GM19324 (cell line): ENCODE results near the gene RAB40B.
A peak's percentile ranks its signal among the peaks of the same experiment; 100 is the strongest.
"Not testable (repeated sequence)": the region's sequence is repeated elsewhere in the genome, so short reads cannot be mapped to it uniquely, and the experiment has no call there.

Experiments used
- ATAC-seq: cut with Tn5 transposase; IDR thresholded peaks from one replicate; pipeline ENCODE4 v1.9.1; 2021; ENCODE audit warnings: mild to moderate bottlenecking, moderate library complexity; ENCODE audit not compliant: unreplicated experiment, low FRiP score

Gene RAB40B, protein sequence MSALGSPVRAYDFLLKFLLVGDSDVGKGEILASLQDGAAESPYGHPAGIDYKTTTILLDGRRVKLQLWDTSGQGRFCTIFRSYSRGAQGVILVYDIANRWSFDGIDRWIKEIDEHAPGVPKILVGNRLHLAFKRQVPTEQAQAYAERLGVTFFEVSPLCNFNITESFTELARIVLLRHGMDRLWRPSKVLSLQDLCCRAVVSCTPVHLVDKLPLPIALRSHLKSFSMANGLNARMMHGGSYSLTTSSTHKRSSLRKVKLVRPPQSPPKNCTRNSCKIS

DNA sequence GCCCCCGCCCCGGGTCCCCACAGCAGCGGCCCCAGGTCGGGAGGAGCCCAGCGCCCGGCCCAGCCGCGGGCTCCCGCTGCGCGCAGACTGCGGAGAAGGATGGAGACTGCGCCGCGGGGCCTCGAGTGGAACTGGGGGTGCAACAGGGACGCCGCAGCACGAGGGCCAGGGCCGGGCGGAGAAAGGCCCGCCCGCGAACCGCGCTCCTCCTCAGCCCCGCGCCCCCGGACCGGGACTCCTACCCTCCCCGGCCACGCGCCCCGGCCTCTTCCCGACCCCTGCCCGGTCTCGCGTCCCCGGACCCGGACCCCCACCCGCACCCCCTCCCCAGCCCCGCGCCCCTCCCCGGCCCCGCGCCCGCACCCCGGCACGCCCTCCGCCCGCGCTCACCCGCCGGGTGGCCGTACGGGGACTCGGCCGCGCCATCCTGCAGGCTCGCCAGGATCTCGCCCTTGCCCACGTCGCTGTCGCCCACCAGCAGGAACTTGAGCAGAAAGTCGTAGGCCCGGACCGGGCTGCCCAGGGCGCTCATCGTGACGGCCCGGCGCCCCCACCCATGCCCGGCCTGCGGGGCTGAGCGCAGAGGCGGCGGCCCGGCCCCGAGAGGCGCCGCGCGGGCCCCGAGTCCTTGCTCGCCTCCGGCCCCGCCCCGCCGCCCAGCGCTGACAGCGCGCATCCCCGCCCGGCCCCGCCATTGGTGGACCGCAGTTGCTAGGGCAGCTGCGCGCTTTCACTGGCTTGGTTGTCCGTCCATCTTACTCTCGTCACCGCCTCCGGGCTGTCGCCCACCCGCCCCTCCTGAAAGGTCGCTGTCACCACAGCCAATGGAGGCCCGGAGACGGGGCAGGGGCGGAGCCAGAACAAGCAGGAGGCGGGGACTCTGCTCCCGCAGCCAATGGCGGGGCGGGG is at the start of gene RAB40B:
Gene RAB40B (minus strand): TSS at position 634 of the 909 bp plus-strand sequence. CDS start 102 bp downstream, at position 532.
- ATAC-seq, result peak; percentile 96

DNA sequence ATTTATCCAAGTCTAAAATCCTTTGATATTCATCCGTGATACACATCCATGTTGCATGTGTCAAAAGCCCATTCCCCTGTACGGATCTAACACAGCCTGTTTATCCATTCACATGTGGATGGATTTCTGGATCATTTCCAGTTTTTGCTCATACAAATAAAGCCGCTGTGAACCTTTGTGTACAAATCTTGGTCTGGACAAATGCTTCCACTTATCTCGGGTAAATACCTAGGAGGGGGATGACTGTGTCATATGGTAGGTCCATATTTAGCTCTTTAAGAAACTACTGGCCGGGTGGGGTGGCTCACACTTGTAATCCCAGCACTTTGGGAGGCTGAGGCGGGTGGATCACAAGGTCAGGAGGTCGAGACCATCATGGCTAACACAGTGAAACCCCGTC is 47.0 kb upstream of the RAB40B start:
- ATAC-seq, result no peak

DNA sequence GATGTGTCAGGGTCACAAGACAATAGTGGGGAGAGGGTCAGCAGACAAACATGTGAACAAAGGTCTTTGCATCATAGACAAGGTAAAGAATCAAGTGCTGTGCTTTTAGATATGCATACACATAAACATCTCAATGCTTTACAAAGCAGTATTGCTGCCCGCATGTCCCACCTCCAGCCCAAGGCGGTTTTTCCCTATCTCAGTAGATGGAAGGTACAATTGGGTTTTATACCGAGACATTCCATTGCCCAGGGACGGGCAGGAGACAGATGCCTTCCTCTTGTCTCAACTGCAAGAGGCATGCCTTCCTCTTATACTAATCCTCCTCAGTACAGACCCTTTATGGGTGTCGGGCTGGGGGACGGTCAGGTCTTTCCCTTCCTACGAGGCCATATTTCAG is 46.2 kb upstream of the RAB40B start:
- ATAC-seq, result not testable (repeated sequence)

DNA sequence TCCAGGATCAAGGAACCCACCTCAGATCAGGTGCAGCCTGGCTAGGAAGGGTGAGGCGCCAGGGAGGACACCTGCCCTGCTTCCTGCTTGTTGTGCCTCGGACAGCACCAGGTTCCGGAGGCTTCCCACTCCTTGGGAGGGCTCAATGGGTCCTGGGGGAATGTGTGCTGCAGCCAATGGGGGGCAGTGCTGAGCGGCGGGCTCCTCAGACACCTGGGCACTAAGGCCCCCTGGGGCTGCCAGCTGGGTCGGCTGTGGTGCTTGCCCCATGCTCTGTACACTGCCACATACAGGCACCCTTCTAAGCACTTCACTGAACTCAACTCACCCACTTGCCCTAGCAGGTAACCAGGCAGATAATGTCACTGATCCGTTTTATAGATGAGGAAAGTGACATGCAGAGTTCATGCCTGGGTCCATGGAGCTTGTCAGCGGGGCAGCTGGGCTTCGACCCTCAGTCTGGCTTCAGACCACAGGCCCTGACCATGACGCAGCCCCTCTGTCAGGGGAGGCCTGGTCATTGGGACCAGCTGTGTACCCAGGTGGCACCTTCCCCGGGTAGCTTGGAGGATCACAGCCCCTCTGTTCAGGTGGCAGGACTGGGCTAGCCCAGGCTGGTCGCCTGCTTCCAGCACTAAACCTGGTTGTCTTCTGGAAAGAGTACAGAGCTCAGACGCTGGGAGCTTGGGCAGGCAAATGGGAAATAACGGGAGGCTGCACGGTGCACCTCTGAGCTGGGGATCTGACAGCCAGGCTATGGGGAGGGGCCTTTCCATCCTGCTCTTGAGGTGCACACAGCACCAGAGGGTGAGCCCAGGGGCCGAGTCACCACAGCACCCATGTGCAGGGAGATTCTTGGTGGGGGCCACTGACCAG is 45.1 kb upstream of the RAB40B start:
- ATAC-seq, result no peak

DNA sequence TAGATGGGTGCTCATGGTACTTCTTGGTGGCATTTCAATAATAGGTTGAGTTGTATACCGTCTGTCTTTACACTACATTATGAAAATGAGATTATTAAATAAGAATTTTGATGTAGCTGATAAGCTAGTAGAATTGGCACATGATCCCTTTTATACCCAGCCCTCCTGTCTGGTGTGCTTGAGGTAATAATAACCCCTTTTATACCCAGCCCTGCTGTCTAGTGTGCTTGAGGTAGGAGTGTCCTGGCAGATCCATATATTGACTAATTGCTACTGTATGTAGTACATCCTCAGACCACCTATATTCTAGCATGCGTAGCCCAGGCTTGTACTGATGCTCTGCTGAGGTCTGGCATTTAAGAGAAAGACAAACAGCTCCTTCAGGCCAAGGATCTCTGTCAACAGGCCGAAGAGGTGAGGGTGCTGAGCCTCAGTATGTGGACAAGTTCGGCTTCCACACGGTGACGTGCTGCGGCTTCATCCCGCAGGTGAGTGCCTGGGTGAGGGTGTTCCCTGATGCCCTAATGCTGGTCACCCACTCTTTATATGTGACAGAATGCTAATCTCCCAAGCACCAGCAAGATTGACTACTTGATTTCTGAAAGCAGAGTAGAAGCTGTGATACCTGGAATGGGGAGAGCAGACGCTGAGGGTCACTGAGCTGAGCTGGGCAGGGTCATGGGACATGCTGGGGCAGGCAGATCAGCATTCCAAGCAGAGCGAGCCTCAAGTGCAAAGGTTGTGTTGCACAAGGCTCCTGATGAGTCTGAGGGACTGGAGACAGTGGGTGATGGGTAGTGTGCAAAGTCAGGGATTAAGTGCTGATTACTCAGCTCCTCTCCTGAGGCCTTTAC is 42.6 kb upstream of the RAB40B start:
- no peak for ATAC-seq

DNA sequence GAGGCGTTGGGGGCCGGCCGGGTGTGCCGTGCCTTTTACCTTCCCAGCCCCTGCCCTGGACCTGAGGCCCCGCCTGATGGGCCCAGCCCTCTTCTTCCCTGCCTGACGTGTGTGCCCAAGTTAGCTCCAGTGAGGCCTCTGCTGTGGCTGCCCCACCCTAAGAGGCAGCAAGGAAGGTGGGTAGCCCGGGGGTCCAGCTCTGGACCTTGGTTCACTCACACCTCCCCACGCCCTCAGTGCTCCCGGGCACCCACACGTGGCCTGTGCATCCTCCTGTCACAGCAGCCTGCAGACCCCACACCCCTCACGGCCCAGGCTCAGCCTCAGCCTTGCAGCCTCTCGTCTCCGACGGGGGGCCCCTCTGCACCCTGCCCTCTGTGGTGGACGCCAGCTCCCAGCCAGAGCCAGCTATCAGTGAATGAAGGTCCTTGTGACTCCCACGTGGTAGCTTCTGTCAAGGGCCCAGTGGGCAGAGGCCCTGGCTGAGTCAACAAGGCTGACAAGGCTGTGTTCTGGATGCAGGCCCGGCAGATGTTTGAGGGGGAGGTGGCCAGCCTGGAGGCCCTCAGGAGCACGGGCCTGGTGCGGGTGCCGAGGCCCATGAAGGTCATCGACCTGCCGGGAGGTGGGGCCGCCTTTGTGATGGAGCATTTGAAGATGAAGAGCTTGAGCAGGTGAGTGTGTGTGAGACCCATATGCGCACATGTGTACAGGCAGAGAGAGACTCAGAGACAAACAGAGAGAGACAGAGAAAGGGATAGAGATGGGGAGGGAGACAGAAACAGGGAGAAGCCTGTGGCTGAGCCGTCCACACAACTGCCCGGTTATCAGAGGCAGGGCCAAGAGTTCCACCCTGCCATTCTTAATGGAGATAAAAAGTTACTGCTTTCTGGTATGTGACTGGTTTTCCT is 39.7 kb upstream of the RAB40B start:
- no peak for ATAC-seq

DNA sequence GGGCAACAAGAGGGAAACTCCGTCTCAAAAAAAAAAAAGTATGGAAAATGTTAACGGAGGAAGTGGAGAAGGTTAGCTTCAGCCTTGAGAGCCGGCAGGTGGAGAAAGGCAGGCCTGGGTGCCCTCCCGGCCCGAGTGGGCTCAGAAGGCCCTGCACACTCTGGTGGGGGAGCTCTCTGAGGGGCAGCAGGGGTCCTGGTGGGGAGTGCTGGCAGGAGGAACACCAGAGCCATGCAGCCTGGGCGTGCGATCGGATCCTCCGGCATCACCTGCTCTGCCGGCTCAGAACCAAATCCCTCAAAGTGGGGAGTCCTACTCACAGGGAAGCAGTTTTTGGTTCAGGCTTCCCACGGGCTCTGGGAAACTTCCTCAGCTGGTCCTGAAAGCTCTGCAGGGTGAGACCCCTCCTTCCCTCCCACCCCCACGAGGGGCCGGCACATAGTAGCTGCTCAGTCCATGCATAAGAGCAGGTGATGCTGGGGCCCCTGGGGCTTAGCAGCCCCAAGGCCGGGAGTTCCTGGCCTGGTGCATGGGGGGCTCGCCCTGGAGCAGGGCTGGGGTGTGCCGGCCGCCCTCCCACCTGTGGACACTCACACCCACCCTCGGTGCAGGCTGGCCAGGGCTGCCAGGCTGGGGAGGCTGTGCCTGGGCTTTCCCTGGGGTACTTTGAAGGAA is 38.1 kb upstream of the RAB40B start:
- no peak for ATAC-seq

DNA sequence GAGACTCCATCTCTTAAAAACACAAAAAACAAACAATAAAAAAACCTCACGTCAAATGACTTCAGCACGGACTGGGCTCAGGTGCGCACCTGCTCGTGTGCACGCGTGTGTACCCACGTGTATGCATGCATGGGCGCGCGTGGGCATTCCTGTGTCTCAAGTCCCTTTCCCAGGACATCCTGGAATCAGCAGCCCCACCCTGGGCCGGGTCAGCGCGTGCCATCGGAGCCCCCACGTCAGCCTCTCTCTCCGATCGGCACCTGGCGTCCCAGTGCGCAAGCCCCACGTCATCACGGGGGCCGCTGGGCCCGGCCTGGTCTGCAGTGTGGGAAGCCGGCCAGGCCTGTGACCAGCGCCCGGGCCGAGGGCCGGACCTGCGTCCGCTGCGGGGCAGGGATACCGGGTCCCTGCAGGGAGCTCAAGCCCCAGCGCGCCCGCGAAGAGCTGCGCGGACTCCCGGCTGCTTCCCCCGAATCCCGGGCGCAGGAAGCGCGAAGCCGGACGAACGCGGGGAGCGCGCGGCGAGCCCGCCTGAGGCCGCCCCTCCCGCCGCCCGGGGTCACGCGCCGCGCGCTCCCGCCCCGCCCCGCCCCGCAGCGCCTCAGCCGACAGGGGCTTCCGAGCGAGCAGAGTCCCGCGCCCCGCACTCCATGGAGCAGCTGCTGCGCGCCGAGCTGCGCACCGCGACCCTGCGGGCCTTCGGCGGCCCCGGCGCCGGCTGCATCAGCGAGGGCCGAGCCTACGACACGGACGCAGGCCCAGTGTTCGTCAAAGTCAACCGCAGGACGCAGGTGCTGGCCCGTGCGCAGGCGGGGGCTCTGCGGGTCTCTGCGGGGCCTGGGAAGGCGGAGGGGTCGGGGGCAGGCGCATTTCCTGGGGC is 36.7 kb upstream of the RAB40B start, which contains the start of gene FN3K:
Gene FN3K (plus strand): TSS at position 629 of the 880 bp plus-strand sequence. CDS start 22 bp downstream, at position 651.
- no peak for ATAC-seq

DNA sequence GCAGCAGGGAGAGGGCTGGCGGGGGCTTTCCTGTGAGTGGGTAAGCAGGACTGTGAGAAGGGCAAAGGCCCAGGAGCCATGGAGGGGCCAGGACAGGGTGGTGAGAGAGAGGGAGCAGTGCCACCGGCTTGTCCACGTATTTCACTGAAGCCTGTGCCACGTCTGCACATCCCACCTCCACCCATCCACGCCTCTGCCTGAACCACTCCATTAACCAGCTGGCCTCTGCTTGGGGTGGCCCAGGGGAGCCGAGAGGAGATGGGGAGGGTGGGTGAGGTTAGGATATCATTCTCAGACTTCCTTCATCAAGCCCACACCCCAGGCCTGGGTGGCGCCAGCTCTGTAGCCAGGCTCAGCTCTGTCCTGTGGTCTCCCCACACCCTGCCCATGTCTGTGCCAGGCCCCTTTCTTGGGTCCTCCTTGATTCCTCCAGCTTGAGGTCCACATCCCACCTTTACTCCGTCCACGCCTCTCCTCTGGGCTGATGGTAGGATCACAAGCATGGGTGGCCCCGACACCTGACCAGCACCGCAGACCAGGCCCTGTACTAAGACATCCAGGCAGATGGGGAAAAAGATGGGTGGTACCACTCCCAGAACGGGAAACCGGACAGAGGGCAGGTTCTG is 33.7 kb upstream of the RAB40B start:
- no peak for ATAC-seq

DNA sequence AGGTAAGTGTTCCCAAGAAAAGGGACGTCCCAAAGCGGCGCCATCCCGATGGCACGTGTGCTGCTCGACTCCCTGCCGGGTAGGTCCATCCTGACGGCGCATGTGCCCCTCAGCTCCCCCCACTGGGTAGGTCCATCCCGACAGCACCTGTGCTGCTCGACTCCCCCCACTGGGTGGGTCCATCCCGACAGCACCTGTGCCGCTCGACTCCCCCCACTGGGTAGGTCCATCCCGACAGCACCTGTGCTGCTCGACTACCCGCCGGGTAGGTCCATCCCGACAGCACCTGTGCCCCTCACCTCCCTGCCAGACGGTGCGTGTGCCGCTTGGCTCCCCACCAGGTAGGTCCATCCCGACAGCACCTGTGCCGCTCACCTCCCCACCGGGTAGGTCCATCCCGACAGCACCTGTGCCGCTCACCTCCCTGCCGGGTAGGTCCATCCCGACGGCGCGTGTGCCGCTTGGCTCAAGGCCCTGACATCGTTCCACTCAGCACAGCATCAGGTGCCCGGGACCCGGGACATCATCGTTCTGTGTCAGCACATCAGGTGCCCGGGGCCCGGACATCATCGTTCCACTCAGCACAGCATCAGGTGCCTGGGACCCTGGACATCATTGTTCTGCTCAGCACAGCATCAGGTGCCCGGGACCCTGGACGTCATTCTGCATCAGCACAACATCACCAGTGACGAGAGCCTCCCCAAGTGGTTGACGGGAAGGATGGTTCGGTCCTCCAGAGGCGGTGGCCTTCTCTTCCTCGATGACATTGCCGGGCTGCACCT is 31.2 kb upstream of the RAB40B start:
- ATAC-seq, result no peak

DNA sequence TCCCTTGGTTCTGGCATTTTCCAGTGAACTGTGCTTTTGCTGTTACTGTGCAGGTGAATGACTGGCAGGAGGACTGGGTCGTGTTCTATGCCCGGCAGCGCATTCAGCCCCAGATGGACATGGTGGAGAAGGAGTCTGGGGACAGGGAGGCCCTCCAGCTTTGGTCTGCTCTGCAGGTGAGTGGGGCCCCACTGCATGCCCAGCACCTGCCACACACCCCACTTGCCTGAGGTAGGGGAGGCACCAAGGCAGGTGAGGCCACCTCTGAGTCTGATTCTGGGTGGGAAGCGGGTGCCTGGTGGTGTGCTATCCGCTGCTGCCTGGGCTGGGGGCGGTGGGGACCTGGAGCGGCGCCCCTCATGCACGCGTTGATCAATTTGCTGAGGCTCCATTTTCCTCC is 27.9 kb upstream of the RAB40B start:
- no peak for ATAC-seq

DNA sequence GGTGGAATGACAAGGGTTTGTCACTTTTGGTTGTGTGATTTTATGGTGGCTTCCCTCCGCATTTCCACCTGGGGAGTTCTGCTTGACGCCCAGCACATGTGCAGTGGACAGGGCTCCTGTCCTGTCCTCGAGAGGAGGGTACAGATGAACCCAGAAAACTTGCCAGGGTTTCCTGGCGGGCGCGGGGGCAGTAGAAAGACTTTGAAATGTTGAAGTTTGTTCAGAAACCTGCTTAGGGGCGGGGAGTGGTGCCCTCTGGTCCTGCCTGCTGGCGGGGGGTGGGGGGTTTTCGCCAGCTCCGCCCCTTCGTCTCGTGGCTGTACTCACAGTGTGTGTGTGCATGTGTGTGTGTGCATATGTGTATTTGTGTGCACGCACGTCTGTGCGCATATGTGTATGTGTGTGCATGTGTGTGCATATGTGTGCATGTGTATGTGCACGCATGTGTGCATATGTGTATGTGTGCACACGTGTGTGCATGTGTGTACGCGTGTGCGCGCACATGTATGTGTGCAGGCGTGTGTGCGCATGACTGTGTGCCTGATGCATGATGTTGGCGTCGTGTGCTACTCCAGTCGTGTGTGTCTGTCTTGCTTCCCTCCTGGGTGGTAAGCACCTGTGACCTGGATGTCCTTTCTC is 24.8 kb upstream of the RAB40B start:
- ATAC-seq, result no peak

DNA sequence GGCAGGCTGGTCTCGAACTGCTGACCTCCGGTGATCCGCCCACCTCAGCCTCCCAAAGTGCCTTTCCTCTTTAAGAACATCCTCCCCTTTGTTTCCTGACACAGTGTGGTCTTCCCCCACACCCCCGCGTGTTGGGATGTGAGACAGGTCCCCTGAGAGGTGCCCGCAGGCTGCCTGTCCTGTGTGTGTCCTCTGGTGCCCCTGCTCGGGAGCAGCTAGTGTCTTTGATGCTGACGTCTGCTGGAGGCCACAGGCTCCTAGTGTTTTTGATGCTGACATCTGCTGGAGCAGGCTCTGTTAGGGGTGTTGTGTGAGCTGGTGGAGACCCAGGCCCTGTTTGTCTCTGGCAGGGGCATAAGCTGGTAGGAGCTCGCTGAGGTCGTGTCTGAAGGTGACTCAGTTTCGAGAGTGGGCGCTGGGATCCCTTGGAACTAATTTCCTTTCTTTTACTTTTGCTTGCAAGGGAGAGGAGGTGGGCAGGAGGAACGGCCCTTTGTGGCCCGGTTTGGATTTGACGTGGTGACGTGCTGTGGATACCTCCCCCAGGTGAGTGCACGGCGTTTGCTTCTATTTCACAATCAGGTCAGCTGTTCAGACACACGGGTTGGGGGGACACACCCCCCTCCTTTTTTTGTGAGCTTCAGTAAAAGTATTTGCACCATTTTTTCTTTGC is 24.0 kb upstream of the RAB40B start:
- ATAC-seq, result no peak

DNA sequence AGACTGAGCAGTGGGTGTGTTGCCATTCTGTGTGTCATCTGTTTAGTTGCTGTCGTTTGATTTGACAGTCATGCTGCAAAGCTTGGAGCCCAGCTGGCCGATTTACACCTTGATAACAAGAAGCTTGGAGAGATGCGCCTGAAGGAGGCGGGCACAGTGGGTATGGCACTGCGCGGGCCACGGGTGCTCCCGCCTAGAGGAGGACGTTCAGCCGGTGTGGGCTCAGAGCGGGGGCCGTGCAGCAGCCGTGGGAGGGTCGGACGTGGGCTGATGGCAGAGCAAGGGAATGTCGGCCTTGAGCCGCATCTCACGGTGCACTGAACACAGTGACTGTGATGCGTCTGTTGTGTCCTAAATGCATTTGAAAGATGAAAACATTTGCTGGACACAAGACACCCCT is 21.7 kb upstream of the RAB40B start:
- ATAC-seq, result no peak
